ENCODE data around the gene VTI1A. TPM values are rescaled to one million over a fixed set of nuclear protein-coding genes. Genes with fewer than 3 reads are reported as not detected.

The VTI1A gene
- total and polyA plus RNA-seq, 3 donors from 2014 or later = 25.5 to 85.9 (median 63.4) TPM

DNA sequence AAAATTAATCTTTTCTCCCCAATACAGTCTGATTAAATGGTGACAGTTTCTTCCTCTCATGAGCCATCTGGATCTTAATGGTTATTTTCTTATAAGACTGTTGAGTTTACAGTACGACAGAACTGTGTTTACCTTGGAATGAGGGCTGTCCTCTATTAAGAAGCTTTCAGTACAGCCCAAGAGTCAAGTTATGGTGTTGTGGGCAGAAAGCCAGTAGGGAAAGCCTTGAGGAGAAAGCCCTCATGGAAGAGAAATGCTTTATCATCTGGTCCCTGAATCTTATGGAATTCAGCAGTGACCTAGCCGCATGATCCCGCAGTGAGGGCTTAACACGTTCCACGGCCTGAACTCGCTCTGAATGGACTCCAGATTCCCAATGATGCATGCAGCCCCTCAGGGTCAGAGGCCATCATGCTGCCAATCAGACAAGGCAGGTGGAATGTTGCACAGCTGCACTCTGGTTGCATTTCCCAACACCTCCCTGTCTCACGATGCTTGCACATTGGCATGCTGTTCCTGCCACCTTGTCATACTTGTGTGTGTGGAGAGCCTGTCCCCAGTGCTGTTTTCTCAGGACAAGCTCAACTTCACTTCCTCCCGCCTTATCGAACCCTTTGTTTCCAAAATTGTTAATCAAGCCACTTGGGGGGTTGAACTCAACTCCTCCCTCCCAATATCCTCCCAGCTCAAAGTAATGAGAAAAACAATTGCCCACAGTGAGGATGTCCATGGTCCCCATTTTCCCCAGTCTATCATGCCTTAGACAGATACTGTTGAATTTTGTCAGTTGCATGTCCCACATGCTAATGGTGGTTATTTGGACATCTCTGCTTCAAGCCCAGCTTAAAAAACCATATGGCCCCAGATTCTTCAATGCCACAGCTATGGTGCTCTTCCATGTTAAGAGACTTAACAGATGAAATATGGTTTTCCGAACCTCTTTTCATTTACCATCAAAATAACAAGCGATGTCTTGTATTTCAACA, 291.9 kb downstream of the VTI1A start:
- TF ChIP-seq CTCF (IDR thresholded peaks at IDR 0.05) = no peak
- no peak for TF ChIP-seq POLR2A (IDR thresholded peaks at IDR 0.05)
- Histone ChIP-seq H3K4me3 (no peak overlapping the region), H3K36me3 (ENCODE audit: low read depth, missing control alignments) (no peaks in the 10 kb centered on the region), H3K4me1 (no peaks in the 10 kb centered on the region), H3K9me3 (no peaks in the 10 kb centered on the region), H3K27ac (no peak overlapping the region), H3K27me3 (no peaks in the 10 kb centered on the region)
- no peak for DNase-seq
- WGBS, 2 donors = 87 to 96% methylated on average over 7 to 11 of the region's 11 CpGs
- intact Hi-C loops (cut with DNase I; ENCODE audit: low total_unique reads) = no loop called here

DNA sequence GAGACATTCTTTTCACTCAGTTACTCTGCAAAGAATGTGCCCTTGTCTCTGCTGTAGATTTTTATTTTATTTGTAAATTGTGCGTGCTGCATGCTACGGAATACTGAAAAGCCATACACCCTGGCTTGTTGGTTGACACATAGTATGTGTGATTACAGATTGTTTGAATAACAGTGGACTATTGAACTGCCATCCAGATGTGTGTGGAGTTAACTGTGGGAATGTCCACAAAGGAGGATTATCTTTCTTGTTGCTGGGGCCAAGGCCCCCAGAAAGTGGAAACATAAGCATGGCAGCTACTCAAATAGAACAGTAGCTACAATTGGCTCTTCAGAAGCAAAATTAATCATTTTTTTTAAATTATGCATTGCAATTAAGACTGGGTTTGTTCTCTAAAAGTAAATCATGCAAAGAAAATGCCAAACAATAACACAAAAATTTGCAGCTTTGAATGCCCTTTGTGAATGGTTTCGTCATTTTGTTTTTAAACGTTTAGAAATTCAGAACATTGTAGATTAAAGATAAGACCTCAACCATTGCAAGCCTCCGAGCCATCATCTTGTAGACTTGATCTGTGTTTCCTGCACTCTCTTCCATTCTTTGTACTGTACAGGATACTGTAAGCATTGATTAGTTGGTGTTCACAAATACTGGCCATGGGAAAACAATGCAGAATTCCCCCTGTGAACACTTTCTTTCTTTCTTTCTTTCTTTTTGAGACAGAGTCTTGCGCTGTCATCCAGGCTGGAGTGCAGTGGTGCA, 292.8 kb downstream of the VTI1A start:
- Histone ChIP-seq H3K27ac (no peak overlapping the region), H3K4me3 (no peak overlapping the region), H3K4me1 (no peaks in the 10 kb centered on the region), H3K27me3 (no peaks in the 10 kb centered on the region), H3K9me3 (no peaks in the 10 kb centered on the region), H3K36me3 (ENCODE audit: low read depth, missing control alignments) (no peaks in the 10 kb centered on the region)
- intact Hi-C loops (cut with DNase I; ENCODE audit: low total_unique reads) = no loop called here
- WGBS, 2 donors = 77 to 84% methylated on average over 5 of the region's 6 CpGs
- TF ChIP-seq POLR2A (IDR thresholded peaks at IDR 0.05) (no peak), CTCF (IDR thresholded peaks at IDR 0.05) (no peak)
- no peak for DNase-seq

- no peaks in the 10 kb centered on the region for H3K36me3 ChIP-seq (ENCODE audit: low read depth, missing control alignments)
- no peaks in the 10 kb centered on the region for H3K27me3 ChIP-seq
- DNase-seq = no peak
- intact Hi-C loops (cut with DNase I; ENCODE audit: low total_unique reads) = no loop called here
- no peak overlapping the region for H3K27ac ChIP-seq
- WGBS, 2 donors = 67 to 70% methylated on average over 3 of the region's 3 CpGs
- no peaks in the 10 kb centered on the region for H3K4me1 ChIP-seq
- H3K4me3 ChIP-seq = no peak overlapping the region
- TF ChIP-seq CTCF (IDR thresholded peaks at IDR 0.05) (no peak), POLR2A (IDR thresholded peaks at IDR 0.05) (no peak)
- H3K9me3 ChIP-seq = no peaks in the 10 kb centered on the region
Observed at GRCh38 chr10:112741830-112742402, 294.9 kb downstream of the VTI1A start.

DNA sequence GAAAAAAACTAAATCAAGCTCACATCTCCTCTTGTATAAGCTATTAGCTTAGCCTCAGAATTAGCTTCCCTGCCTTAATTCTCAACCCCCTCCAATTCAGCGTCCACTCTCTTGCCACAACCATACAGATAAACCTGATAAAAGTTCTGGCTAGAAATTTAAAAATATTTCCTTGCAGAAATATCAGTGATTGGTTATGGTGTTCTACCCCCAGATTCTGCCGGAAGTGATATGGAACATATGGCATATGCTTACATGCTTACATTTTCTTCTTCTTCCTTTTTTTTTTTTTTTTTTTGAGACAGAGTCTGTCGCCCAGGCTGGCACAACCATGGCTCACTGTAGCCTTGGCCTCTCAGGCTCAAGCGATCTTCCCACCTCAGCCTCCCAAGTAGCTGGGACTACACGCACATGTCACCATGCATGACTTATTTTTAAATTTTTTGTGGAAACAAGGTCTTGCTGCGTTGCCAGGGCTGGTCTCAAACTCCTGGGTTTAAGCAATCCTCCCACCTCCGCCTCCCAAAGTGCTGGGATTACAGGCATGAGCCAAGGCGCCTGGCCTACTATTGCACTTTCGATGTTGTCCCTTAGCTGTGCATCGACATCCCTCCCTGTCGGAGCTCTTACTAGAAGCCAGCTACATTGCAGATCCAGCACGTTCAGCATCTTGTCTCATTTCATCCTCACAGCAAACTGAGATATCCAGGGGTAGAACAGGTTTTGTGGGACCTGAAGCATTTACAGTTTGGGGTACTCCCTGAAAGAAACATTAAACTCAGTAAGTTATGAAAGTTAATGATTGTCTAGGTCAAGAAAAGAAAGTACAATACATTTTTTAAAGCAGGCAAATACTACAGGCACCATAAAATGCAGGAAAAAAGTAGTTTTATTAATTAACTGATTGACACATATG, 297.4 kb downstream of the VTI1A start:
- Histone ChIP-seq H3K36me3 (ENCODE audit: low read depth, missing control alignments) (no peaks in the 10 kb centered on the region), H3K4me1 (no peaks in the 10 kb centered on the region), H3K9me3 (no peaks in the 10 kb centered on the region), H3K27ac (no peak overlapping the region), H3K27me3 (no peaks in the 10 kb centered on the region), H3K4me3 (no peak overlapping the region)
- 89 to 93% methylated on average over 12 of the region's 12 CpGs for WGBS, 2 donors
- intact Hi-C loops (cut with DNase I; ENCODE audit: low total_unique reads) = no loop called here
- DNase-seq = no peak
- TF ChIP-seq POLR2A (IDR thresholded peaks at IDR 0.05) = no peak
